Measurements from ENCODE around the gene SDCCAG8. TPM values are rescaled to one million over a fixed set of nuclear protein-coding genes. Genes with fewer than 3 reads are reported as not detected.
A peak's percentile ranks its signal among the peaks of the same experiment; 100 is the strongest.

SDCCAG8 gene
- total RNA-seq, 2 donors from 2014 or later = 41.7 to 55.6 TPM

GRCh38 chr1:243471026-243471685 is 215.3 kb downstream of the SDCCAG8 start:
- no peaks in the 10 kb centered on the region for H3K27me3 ChIP-seq (replicated peaks; ENCODE audit: insufficient read depth)
- no peak overlapping the region for H3K4me3 ChIP-seq
- no peak overlapping the region for H3K27ac ChIP-seq
- intact Hi-C loops (cut with DNase I) = no loop called here
- WGBS = 88% methylated on average over 17 of the region's 17 CpGs
- no peaks in the 10 kb centered on the region for H3K9me3 ChIP-seq
- no peaks in the 10 kb centered on the region for H3K36me3 ChIP-seq
- TF ChIP-seq POLR2A (IDR thresholded peaks at IDR 0.05) = no peak
- no peak for TF ChIP-seq POLR2AphosphoS5 (IDR thresholded peaks at IDR 0.05)
- TF ChIP-seq, protein P1, sequence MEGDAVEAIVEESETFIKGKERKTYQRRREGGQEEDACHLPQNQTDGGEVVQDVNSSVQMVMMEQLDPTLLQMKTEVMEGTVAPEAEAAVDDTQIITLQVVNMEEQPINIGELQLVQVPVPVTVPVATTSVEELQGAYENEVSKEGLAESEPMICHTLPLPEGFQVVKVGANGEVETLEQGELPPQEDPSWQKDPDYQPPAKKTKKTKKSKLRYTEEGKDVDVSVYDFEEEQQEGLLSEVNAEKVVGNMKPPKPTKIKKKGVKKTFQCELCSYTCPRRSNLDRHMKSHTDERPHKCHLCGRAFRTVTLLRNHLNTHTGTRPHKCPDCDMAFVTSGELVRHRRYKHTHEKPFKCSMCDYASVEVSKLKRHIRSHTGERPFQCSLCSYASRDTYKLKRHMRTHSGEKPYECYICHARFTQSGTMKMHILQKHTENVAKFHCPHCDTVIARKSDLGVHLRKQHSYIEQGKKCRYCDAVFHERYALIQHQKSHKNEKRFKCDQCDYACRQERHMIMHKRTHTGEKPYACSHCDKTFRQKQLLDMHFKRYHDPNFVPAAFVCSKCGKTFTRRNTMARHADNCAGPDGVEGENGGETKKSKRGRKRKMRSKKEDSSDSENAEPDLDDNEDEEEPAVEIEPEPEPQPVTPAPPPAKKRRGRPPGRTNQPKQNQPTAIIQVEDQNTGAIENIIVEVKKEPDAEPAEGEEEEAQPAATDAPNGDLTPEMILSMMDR (IDR thresholded peaks at IDR 0.05) = no peak
- DNase-seq (ENCODE audit: low spot score) = no peak
- peaks cover 4% of the 10 kb centered on the region for H3K4me1 ChIP-seq (replicated peaks)

DNA sequence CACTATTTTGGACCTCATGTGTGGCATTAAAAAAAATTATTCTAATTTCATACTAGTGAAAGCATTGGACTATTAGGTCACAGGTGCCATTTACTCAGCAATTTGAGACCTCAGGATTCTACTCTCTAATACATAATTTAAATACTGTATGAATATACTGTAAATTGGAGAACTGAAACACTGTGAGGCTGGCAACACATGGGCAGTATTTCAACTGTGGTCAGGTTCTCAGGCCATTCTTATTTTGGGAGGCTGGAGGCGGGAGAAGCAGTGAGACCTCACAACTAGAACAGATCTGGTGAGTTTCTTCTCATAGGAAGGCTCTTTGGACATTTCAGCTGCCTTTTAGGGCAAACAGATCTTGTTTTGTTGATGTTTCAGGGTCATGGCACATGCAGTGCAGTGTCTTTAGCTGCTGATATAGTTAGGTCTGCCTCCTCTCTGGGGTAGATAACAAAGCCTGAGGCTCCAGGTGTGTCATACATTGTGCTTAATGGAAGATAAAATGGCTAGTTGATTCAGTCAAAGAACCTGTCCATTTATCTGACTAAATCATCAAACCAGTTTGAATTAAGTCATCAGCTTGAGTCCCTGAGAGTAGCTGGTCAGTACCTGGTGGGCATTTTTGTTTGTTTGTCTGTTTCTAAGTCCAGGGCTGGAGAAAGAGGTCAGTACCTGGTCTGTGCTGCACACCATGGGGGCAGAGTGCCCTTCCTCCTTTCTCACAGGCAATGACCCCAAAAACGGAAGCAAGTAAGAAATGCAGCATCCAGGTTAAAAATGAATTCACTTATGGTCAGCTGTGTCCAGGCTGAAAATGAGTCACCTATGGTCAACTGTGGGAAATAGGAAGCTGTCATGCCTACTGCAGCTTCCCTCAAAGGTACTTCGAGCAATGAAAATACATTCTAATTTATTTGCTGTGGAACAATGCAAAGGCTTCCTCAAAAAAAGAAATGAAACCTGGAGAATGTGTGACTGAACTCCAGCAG is 216.2 kb downstream of the SDCCAG8 start:
- 67% methylated on average over 3 of the region's 3 CpGs for WGBS

GRCh38 chr1:243473227-243474135 is 217.6 kb downstream of the SDCCAG8 start:
- Histone ChIP-seq H3K36me3 (no peaks in the 10 kb centered on the region), H3K4me1 (replicated peaks) (peaks cover 4% of the 10 kb centered on the region), H3K4me3 (peak overlapping the region; percentile 18 to 29), H3K9me3 (no peaks in the 10 kb centered on the region), H3K27me3 (replicated peaks; ENCODE audit: insufficient read depth) (no peaks in the 10 kb centered on the region), H3K27ac (peak overlapping the region; percentile 55 to 56)
- 3% methylated on average over 12 of the region's 12 CpGs for WGBS
- TF ChIP-seq, protein P1 (IDR thresholded peaks at IDR 0.05) = no peak
- no peak for DNase-seq (ENCODE audit: low spot score)
- intact Hi-C loops (cut with DNase I) = no loop called here

More for the DNA sequence above, 216.2 kb downstream of the SDCCAG8 start:
- Histone ChIP-seq H3K27me3 (replicated peaks; ENCODE audit: insufficient read depth) (no peaks in the 10 kb centered on the region), H3K36me3 (no peaks in the 10 kb centered on the region), H3K4me1 (replicated peaks) (peaks cover 4% of the 10 kb centered on the region), H3K9me3 (no peaks in the 10 kb centered on the region), H3K4me3 (no peak overlapping the region), H3K27ac (no peak overlapping the region)
- no peak for DNase-seq (ENCODE audit: low spot score)
- TF ChIP-seq POLR2A (IDR thresholded peaks at IDR 0.05) = no peak
- no peak for TF ChIP-seq POLR2AphosphoS5 (IDR thresholded peaks at IDR 0.05)
- TF ChIP-seq, protein P1 (IDR thresholded peaks at IDR 0.05) = no peak
- intact Hi-C loops (cut with DNase I) = no loop called here

DNA sequence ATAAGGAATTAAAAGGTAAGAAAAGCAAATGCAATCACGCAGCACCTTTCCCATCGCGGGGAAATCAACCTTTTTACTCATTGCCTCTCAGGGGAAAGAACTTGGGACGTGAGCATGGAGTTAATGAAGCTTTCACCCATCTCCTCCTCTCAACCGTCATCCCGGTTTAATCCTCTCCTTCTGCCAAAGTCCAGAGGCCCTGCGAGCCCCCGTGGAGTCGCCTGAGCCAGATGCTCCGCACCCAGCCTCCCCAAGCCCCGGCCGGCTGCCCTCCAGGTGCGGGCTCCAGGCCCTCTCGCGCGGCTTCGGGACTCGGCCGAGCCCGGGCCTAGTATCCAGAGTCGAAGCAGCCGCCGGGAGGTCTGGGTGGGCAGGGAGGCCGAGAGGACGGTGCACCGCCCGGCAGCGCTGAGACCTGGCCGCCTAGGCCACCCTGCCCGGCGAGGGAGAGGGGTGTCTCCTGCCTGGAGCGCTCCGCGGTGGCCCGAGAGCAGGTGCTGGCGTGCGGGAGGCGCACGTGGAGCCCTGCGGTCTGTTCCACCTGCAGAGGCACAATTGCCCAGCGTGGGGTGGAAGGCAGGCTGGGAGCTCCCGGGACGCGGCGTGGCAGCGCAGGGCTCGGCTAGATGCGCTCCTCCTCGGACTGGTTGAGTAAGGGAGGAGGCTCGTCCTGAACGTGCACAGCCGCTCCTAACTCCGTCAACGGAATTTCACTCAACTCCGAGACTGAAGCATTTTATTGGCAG is 218.5 kb downstream of the SDCCAG8 start:
- intact Hi-C loops (cut with DNase I) = no loop called here
- H3K4me3 ChIP-seq = no peak overlapping the region

More for the DNA sequence above, 218.5 kb downstream of the SDCCAG8 start:
- DNase-seq (ENCODE audit: low spot score) = no peak
- no peaks in the 10 kb centered on the region for H3K36me3 ChIP-seq
- H3K27ac ChIP-seq = peak overlapping the region; percentile 55 to 56
- H3K9me3 ChIP-seq = no peaks in the 10 kb centered on the region
- peaks cover 4% of the 10 kb centered on the region for H3K4me1 ChIP-seq (replicated peaks)
- 56% methylated on average over 41 of the region's 55 CpGs for WGBS
- TF ChIP-seq POLR2AphosphoS5 (IDR thresholded peaks at IDR 0.05) = no peak
- no peak for TF ChIP-seq POLR2A (IDR thresholded peaks at IDR 0.05)
- TF ChIP-seq, protein P1 (IDR thresholded peaks at IDR 0.05) = no peak
- H3K27me3 ChIP-seq (replicated peaks; ENCODE audit: insufficient read depth) = no peaks in the 10 kb centered on the region
